ENCODE data around the gene SDSL. TPM values are rescaled to one million over a fixed set of nuclear protein-coding genes. Genes with fewer than 3 reads are reported as not detected.

Gene SDSL
- total RNA-seq, 1 donor from 2014 or later, result not detected

DNA sequence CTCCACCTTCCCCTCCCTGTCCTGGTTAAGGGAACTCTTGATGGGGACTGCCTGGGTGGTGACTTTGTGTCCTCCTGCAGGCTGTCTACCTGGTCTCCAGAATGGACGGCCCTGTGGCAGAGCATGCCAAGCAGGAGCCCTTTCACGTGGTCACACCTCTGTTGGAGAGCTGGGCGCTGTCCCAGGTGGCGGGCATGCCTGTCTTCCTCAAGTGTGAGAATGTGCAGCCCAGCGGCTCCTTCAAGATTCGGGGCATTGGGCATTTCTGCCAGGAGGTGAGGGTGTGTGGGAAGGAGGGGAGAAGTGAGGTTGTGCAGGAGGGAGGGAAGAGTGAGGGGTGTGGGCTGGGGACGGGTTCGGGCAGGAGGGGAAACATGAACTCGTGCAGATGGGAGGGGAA lies 5.7 kb downstream of the SDSL start:
- H3K36me3 ChIP-seq, result no peaks in the 10 kb centered on the region
- no peak for TF ChIP-seq POLR2A (IDR thresholded peaks at IDR 0.05)
- no peak overlapping the region for H3K4me3 ChIP-seq
- no peak overlapping the region for H3K27ac ChIP-seq
- H3K9me3 ChIP-seq, result no peaks in the 10 kb centered on the region
- intact Hi-C loops (cut with DNase I), result no loop called here
- DNase-seq (ENCODE audit: extremely low spot score in 2 of 2), result no peak
- no peaks in the 10 kb centered on the region for H3K4me1 ChIP-seq
- H3K27me3 ChIP-seq, result no peaks in the 10 kb centered on the region

- intact Hi-C loops (cut with DNase I), result no loop called here
- no peak for DNase-seq (ENCODE audit: extremely low spot score in 2 of 2)
Observed at GRCh38 chr12:113428482-113428881, 6.3 kb downstream of the SDSL start.

GRCh38 chr12:113432986-113433385 lies 10.8 kb downstream of the SDSL start:
- Histone ChIP-seq H3K36me3 (no peaks in the 10 kb centered on the region), H3K27me3 (no peaks in the 10 kb centered on the region), H3K4me3 (no peak overlapping the region), H3K4me1 (no peaks in the 10 kb centered on the region), H3K27ac (no peak overlapping the region), H3K9me3 (no peaks in the 10 kb centered on the region)
- intact Hi-C loops (cut with DNase I), result no loop called here
- DNase-seq (ENCODE audit: extremely low spot score in 2 of 2), result no peak
- TF ChIP-seq POLR2A (IDR thresholded peaks at IDR 0.05) (no peak), CTCF (IDR thresholded peaks at IDR 0.05) (no peak), POLR2AphosphoS5 (IDR thresholded peaks at IDR 0.05; ENCODE audit: insufficient read depth in 1 of 2, low read depth in 1 of 2) (no peak)

More at GRCh38 chr12:113428482-113428881, 6.3 kb downstream of the SDSL start:
- no peaks in the 10 kb centered on the region for H3K4me1 ChIP-seq
- no peaks in the 10 kb centered on the region for H3K9me3 ChIP-seq
- H3K27me3 ChIP-seq, result no peaks in the 10 kb centered on the region
- no peak overlapping the region for H3K4me3 ChIP-seq
- H3K36me3 ChIP-seq, result no peaks in the 10 kb centered on the region
- TF ChIP-seq CTCF (IDR thresholded peaks at IDR 0.05), result no peak
- no peak for TF ChIP-seq POLR2AphosphoS5 (IDR thresholded peaks at IDR 0.05; ENCODE audit: insufficient read depth in 1 of 2, low read depth in 1 of 2)
- TF ChIP-seq POLR2A (IDR thresholded peaks at IDR 0.05), result no peak
- H3K27ac ChIP-seq, result no peak overlapping the region

- H3K36me3 ChIP-seq, result no peaks in the 10 kb centered on the region
- no peaks in the 10 kb centered on the region for H3K4me1 ChIP-seq
- intact Hi-C loops (cut with DNase I), result no loop called here
- no peak overlapping the region for H3K4me3 ChIP-seq
- H3K9me3 ChIP-seq, result no peaks in the 10 kb centered on the region
- H3K27me3 ChIP-seq, result no peaks in the 10 kb centered on the region
- no peak for DNase-seq (ENCODE audit: extremely low spot score in 2 of 2)
- H3K27ac ChIP-seq, result no peak overlapping the region
- TF ChIP-seq POLR2A (IDR thresholded peaks at IDR 0.05) (no peak), POLR2AphosphoS5 (IDR thresholded peaks at IDR 0.05; ENCODE audit: insufficient read depth in 1 of 2, low read depth in 1 of 2) (no peak), CTCF (IDR thresholded peaks at IDR 0.05) (no peak)
Observed at GRCh38 chr12:113435367-113435766, 13.2 kb downstream of the SDSL start.

- H3K4me3 ChIP-seq, result no peak overlapping the region
- no peaks in the 10 kb centered on the region for H3K9me3 ChIP-seq
- intact Hi-C loops (cut with DNase I), result no loop called here
- H3K4me1 ChIP-seq, result no peaks in the 10 kb centered on the region
- DNase-seq (ENCODE audit: extremely low spot score in 2 of 2), result no peak
- TF ChIP-seq POLR2AphosphoS5 (IDR thresholded peaks at IDR 0.05; ENCODE audit: insufficient read depth in 1 of 2, low read depth in 1 of 2) (no peak), CTCF (IDR thresholded peaks at IDR 0.05) (no peak), POLR2A (IDR thresholded peaks at IDR 0.05) (no peak)
- no peaks in the 10 kb centered on the region for H3K36me3 ChIP-seq
- H3K27ac ChIP-seq, result no peak overlapping the region
- H3K27me3 ChIP-seq, result no peaks in the 10 kb centered on the region
Observed at GRCh38 chr12:113436586-113436985, 14.4 kb downstream of the SDSL start.
